Measurements from ENCODE around the gene SELENBP1.

The SELENBP1 gene

DNA sequence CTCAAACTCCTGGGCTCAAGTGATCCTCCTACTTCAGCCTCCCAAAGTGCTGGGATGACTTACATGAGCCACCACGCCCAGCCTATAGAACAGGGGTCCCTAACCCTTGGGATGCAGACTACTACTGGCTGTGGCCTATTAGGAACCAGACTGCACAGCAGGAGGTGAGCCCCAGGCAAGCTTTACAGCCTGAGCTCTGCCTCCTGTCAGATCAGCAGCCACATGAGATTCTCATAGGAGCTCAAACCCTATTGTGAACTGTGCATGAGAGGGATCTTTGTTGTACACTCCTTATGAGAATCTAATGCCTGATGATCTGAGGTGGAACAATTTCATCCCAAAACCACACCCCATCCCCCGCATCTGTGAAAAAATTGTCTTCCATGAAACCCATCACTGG, 13.5 kb upstream of the SELENBP1 start:
- in situ Hi-C loops (cut with HindIII; ENCODE audit: low sequenced_read_pairs), result no loop called here

DNA sequence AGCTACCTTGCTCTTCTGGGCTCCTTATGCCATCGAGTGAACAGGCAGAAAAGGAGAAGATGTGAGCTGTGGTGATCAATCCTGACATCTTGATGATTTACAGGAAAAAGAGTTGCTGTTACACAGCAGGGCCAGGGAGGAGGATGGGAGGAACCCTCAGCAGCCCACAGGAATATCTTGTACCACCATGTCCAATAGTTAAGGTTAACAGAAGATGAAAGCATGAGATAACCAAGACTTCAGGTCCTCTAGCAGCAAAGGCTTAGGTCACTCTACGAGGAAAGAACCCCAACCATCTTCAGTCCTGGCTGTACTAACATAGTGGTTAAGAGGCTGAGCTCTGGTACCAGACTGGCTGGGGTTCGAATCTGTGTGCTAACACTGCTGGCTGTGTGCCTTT, 12.1 kb upstream of the SELENBP1 start:
- in situ Hi-C loops (cut with HindIII; ENCODE audit: low sequenced_read_pairs), result no loop called here

DNA sequence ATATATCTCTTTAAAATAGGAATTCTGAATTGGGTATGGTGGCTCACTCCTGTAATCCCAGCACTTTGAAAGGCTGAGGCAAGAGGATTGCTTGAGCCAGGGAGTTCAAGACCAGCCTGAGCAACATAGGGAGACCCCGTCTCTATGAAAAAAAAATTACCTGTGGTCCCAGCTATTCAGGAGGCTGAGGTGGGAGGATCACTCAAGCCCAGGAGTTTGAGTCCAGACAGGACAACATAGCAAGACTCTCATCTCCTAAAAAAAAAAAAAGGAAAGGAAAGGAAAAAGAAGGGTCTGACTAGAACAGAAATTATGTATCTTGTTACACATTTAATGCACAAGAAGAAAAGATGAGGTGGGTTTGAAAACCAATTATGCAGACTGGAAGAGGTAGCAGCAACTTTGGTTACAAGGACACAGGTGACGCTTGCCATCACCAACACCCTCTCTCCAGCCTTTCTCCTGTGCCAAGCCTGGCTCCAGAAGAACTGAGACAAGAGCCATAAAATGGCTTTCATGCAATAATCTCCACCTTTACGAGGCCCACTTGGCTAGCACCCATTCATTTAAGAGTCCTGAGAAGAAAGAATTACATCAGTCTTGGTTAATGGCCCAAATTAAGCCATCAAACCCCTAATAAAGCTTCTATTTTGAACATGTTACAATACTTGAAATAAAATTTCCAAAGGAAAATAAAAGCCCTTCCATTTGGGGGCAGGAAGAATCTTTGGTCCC, 4.8 kb upstream of the SELENBP1 start:
- in situ Hi-C loops (cut with HindIII; ENCODE audit: low sequenced_read_pairs), result no loop called here

DNA sequence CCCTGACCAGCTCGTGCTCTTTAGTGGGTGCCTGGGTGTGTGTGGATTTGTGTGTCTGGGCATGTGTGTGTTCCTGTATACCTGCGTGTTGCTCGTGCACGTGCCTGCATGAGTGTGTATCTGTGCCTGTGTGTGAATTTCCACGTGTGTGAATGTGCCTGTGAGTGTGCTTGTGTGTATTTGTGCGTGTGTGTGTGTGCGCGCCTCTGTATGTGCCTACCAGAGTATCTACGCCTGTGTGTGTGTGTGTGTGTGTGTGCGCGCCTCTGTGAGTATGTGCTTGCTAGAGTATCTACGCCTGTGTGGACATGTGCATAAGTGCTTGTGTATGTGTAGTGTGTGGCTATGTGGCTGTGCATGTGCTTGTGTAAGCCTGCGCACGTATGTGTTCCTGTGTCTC, 691 bp upstream of the SELENBP1 start:
- in situ Hi-C loops (cut with HindIII; ENCODE audit: low sequenced_read_pairs), result no loop called here

DNA sequence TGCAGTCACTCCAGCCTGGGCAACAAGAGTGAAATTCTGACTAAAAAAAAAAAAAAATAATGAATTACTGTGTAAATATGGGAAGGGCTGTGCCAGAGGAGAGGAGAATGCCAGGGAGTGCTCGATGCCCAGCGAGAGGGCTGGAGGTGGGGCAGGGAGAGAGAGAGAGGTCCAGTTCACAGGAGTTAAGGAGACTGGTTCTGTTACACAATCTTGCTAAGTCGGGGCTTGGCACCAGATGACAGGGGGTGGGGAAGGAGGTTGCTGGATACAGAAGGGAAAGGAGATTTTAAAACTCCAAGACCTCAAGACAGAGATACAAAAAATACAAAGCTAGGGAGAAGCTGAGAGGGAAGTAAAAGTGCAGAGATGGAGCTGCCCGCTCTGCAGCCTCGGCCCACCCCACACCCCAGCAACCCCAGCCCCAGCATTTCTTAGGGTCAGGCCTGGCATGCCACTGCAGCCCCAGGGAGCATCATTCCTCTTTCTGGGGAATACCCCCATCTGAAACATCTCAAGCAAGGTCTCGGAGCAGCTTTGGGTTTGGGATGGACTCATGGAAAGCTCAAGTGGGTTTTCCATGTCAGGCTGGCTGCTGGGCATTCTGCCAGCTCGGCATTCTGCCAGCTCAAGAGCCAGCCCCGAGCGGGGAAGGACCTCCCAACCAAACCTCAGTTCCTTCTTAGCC, 991 bp downstream of the SELENBP1 start:
- in situ Hi-C loops (cut with HindIII; ENCODE audit: low sequenced_read_pairs), result no loop called here

DNA sequence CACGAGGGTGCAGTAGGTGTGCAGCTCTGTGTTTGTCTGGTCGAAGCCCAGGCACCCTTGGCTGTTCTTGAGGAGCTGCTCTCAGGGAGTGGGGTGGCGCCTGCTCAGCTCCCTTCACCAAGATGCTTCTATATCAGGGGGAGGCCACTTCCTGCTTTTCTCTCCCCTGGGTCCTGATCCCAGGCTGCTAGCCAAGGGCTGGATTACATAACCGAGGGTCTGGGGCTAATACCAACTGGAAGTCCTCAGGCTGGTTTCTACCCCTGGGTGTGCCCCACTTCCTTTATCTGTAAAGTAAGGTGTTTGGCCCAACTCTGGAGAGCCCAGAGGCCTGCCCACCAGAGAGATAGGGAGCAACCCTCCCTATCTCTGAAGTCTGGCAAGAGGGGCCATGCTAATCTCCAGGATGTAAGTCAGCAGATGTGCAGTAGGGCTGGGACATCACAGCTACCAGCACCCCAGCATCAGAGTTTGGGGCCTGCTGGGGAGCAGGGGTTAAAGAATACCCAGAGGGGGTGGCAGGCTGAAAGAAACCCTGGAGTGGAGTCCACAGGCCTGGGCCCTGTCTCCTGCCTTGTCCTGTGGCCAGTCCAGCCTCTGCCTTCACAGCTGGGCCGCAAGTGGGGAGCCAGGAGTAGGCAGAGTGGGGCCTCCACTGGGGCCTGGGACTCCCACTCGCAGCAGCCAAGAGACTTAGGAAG, 2.1 kb downstream of the SELENBP1 start:
- in situ Hi-C loops (cut with HindIII; ENCODE audit: low sequenced_read_pairs), result no loop called here

DNA sequence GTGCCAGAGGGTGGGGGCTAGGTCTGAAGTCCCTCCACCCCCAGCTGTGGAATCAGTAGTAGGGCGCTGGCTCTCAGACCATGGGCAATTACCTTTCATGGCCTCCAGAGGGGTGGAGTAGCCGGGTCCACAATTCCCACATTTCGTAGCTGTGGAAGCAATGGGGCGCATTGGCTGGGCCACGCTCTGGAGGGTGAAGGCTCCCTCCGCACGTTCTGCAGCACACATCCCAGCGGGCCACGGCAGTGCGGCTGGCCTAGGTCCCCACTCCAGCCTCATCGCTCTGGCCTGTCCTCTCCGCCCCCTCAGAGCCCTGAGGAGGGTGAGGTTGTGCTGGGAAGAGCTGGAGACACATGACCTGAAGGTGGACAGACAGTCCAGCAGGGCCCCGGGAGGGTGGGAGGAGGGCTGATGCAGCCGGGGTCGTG, 2.9 kb downstream of the SELENBP1 start:
- in situ Hi-C loops (cut with HindIII; ENCODE audit: low sequenced_read_pairs), result no loop called here

DNA sequence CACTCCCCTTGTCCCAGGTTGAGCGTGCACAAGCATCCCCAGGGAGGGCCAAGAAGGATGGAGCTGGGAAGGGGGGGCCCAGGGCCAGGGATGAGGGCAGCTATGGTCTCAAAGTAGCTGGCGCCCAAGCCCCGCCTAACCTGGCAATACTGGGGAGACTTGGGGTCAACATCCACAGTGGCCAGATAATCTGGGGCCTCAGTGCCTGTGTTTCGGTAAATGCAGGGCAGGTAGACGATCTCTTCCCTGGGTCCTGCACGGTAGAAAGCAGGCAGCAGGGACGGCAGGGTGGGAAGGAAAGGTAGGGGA, 3.2 kb downstream of the SELENBP1 start:
- in situ Hi-C loops (cut with HindIII; ENCODE audit: low sequenced_read_pairs), result no loop called here

DNA sequence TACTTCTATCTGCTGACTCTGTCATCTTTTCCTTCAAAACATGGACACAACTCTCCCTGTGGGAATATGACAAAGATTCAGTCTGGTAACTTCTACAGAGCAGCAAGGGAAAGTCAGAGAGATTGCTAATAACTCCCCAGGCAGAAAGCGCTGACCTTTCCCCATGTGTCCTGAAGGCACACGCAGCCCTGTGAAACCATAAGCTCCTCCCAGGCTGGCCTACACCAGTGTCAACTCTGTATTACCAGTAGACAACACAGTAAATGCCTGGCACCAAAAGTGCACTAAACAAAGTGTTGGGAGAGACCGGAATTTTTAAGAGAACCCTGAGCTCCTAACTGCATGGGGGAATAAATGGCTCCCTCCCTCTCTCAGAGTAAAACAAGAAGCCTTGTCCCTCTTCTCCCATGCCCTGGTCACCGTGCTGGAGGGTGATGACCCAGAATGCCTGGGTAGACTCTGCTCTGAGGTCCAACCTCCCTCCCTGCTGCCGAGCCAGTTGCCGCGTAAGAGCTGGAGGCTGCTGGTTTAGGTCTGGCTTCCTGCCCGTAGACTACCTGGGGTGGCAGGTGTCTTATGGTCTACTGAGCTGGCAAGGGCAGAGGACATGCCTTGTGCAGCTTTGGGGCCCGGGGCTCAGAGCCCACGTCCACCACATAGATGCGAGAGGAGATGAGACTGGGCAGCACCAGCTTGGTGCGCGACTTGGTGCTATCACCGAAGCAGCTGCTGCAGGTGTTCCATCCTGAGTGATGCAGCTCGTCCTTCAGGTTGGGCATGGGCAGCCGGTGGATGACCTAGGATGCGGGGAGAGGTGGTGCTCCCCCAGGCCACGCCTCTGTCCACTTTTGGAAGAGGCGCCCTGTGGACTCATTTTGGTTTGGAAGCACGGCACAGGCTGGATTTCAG, 3.9 kb downstream of the SELENBP1 start:
- in situ Hi-C loops (cut with HindIII; ENCODE audit: low sequenced_read_pairs), result no loop called here

DNA sequence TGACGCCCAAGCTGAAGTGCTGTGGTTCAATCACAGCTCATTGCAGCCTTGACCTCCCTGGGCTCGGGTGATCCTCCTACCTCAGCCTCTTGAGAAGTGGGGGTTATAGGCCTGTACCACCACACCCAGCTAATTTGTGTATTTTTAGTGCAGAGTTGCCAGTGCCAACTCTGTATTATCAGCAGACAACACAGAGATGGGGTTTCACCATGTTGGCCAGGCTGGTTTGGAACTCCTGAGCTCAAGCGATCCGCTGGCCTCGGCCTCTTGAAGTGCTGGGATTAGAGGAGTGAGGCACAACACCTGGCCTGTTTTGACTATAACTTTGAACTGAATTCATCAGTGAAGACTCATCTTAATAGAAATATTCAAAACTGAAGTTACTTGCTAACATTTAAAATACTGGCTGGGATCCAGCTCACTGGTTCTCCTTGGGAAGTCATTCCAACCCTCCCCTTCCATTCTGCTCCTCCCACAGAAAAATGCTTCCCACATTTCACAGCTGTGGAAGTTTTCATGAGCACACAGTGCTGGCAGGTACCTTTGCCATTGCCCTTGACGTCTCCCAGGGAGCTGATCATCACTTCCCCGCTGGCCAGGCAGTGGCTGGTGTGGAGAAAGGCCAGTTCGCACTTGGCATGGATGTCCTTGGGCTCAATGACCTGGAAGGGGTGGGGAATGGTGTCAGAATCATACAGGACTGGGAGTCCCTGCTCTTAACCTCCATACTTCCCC, 4.7 kb downstream of the SELENBP1 start:
- in situ Hi-C loops (cut with HindIII; ENCODE audit: low sequenced_read_pairs), result no loop called here

DNA sequence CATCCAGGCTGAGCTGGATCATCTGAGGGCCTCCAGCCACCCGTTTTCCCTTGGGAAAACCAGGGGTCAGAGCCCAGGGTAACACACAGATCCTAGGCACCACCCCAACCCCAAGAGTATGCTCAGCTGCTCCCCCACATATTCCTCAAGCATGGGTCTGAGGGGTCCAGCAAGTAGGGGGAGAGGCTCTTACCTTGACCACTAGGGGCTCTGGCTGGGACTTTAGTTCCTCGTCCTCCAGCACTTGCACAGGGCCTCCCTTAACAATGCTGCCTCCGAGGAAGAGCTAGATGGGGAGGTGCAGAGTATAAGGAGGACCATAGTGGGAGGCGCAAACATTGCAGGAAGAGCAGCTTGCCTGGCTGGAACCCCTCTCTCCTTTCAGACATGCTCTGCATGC, 7.5 kb downstream of the SELENBP1 start:
- in situ Hi-C loops (cut with HindIII; ENCODE audit: low sequenced_read_pairs), result no loop called here

DNA sequence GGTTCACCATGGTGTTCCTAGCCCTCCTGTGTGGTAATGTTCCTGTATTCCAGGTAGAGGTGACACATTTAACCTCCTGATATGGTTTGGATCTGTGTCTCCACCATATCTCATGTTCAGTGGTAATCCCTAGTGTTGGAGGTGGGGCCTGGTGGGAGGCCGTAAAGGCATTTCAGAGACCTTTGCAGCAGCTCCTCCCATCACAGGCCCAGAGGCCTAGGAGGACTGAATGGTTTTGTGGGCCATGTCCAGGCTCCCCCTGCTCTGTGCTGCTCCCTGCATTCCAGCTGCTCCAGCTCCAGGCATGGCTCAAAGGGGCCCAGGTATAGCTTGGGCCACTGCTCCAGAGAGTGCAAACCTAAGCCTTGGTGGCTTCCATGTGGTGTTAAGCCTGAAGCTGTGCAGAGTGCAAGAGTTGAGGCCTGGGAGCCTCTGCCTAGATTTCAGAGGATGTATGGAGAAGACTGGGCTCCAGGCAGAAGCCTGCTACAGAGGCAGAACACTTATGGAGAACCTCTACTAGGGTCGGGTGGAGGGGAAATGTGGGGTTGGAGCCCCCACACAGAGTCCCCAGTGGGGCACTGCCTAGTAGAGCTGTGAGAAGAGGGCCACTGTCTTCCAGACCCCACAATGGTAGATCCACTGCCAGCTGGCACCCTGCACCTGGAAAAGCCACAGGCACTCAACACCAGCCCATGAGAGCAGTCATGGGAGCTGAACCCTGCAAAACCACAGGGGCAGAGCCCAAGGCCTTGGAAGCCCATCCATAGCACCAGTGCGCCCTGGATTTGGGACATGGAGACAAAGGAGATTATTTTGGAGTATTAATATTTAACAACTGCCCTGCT, 10.0 kb downstream of the SELENBP1 start:
- in situ Hi-C loops (cut with HindIII; ENCODE audit: low sequenced_read_pairs), result no loop called here

DNA sequence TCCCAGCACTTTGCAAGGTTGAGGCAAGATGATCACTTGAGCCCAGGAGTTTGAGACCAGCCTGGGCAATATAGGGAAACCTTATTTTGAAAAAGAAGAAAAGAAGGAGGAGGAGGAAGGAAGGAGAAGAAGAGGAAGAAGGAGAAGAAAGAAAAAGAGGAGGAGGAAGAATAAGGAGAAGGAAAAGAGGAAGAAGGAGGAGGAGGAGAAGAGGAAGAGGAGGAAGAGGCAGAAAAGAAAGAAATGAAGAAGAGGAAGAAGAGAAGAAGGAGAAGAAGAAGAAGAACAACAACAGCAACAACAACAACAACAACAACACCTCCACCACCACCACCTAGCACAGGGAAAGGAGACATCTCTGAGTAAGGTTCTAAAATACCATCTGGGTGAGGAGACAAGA, 10.6 kb downstream of the SELENBP1 start:
- in situ Hi-C loops (cut with HindIII; ENCODE audit: low sequenced_read_pairs), result no loop called here

DNA sequence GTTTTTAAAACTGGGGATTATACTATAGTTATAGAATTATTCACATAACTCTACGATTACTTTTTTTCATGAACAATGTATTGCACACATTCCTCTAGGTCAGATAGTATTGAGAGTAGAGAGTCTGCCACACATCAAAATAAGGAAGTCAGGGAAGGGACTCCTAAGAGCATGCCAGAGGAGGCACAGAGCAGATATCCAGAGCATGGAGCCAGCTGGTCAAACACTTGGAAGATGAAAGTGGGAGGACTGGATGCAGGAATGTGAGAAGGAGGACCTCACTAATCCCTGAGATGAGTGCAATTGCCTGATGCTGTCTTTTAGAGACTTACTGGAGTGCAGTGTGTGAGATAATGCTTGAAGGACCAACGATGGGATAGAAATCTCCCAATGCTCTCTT, 15.8 kb downstream of the SELENBP1 start:
- in situ Hi-C loops (cut with HindIII; ENCODE audit: low sequenced_read_pairs), result no loop called here

DNA sequence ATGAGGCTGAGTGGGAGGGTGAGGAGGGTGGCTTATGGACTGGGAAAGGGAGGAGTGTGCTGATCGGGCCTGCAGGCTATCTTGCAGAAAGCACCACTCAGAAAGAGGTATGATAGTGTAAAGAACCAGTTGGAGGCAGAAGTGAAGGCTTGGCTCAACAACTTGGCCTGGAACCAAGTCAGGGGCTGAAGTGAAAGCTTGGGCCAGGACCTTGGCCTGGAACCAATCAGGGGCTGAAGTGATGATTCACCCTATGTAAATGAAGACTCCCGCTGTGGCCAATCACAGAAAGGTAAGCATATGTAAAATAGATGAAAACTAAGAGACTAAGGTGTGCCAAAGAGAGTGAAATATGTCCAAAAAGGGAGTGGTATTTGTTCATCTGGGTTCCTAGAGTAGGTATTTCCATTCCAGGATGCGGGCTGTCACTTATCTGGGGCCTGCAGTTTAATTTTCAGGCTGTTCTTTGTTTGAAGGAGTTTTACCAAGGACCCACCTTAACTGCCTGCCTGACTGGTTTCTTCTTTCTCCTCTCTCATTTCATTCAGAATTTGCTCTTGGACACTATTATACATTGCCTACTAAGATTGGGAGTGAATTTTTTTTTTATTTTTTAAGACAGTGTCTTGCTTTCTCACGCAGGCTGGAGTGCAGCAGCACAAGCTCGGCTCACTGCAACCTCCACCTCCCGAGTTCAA, 20.3 kb downstream of the SELENBP1 start:
- in situ Hi-C loops (cut with HindIII; ENCODE audit: low sequenced_read_pairs), result loop anchor here (5.0 kb wide), 1 partner anchor 70 kb away; the partner anchor contains the start of gene ZNF687

DNA sequence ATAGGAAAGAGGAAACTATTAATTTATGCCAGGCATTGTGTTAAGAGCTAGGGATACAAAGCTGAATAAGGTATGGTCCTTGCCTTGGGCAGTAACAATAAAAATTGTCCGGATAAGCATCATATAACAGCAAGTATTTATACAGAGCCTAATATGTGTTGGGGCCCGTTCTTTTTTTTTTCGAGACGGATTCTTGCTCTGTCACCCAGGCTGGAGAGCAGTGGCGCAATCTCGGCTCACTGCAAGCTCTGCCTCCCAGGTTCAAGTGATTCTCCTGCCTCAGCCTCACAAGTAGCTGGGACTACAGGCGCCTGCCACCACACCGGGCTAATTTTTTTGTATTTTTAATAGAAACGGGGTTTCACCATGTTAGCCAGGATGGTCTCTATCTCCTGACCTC, 22.2 kb downstream of the SELENBP1 start:
- in situ Hi-C loops (cut with HindIII; ENCODE audit: low sequenced_read_pairs), result loop anchor here (5.0 kb wide), 1 partner anchor 68 kb away; the partner anchor contains the start of gene ZNF687

DNA sequence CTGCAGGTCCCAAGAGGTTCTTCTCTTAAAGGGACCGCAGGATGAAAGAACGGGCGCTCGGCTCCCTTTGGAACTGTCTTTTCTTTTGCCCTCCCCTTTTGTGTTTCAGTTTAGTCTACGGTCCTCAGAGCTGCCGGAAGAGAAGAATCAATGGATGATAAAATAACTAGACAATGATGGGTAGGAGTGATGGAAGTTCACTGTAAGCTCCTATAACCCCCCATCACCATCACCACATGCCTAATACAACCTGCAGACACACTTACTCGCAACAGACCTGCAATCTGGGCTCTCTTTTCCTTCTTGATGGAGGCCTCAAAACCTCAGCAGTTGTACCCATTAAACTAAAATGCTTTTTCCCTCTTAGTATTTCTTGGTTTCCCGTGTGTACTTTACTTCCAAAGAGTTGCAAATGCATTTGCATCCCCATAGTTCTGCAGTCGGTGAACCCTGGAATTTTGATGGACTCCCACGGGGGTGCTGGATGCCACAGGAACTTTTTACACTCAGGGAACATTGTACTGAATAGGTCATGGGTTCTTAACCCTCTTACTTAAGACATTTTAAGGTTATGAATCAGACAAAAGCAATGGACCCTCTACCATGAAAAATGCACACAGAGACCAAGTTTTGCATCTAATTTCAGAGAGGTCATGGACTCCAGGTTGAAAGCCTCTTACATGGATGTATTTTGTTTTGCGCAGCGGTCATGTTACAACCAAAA, 24.8 kb downstream of the SELENBP1 start:
- in situ Hi-C loops (cut with HindIII; ENCODE audit: low sequenced_read_pairs), result no loop called here
